Urothelium cell line (cell line): Measurements from ENCODE around the gene CHCT1.

ENCODE experiments used
- DNase-seq: peaks from one replicate; pipeline ENCODE4 v3.0.0; 2011; ENCODE audit warnings: low spot score, mixed read lengths
- FAIRE-seq: peaks from 2 replicates; lab custom pipeline; 2011; peaks lifted over from hg19 to GRCh38; lab: Jason Lieb, UNC

CHCT1 gene

GRCh38 chr17:60436676-60437075 lies 14.4 kb downstream of the CHCT1 start:
- no peak for DNase-seq
- no peak for FAIRE-seq

GRCh38 chr17:60439501-60439900 lies 17.2 kb downstream of the CHCT1 start:
- DNase-seq (no peak), FAIRE-seq (no peak)

GRCh38 chr17:60442271-60443173 lies 20.2 kb downstream of the CHCT1 start:
- FAIRE-seq (peak; percentile 40), DNase-seq (no peak)

- no peak for FAIRE-seq
These were observed 21.4 kb downstream of the CHCT1 start for GRCh38 chr17:60443713-60444112.

GRCh38 chr17:60445144-60445543 lies 22.9 kb downstream of the CHCT1 start:
- no peak for FAIRE-seq
- DNase-seq, result no peak

More at GRCh38 chr17:60443713-60444112, 21.4 kb downstream of the CHCT1 start:
- DNase-seq, result no peak

- DNase-seq (no peak), FAIRE-seq (peak; percentile 63)
These were observed 25.1 kb downstream of the CHCT1 start for GRCh38 chr17:60447375-60447774.

- FAIRE-seq (no peak), DNase-seq (no peak)
These were observed 28.8 kb downstream of the CHCT1 start for GRCh38 chr17:60451071-60451470.

GRCh38 chr17:60451965-60452364 lies 29.7 kb downstream of the CHCT1 start:
- FAIRE-seq, result no peak
- no peak for DNase-seq

GRCh38 chr17:60455378-60455777 lies 33.1 kb downstream of the CHCT1 start:
- FAIRE-seq (no peak), DNase-seq (no peak)

GRCh38 chr17:60457148-60457547 lies 34.9 kb downstream of the CHCT1 start:
- DNase-seq (no peak), FAIRE-seq (no peak)

GRCh38 chr17:60461584-60461983 lies 39.3 kb downstream of the CHCT1 start:
- FAIRE-seq (no peak), DNase-seq (no peak)

- FAIRE-seq (no peak), DNase-seq (no peak)
These were observed 41.0 kb downstream of the CHCT1 start for GRCh38 chr17:60463157-60463835.

GRCh38 chr17:60464343-60464742 lies 42.1 kb downstream of the CHCT1 start:
- DNase-seq, result no peak
- no peak for FAIRE-seq

GRCh38 chr17:60468371-60468770 lies 46.1 kb downstream of the CHCT1 start:
- DNase-seq (no peak), FAIRE-seq (no peak)

- DNase-seq, result no peak
- no peak for FAIRE-seq
These were observed 49.2 kb downstream of the CHCT1 start for GRCh38 chr17:60471451-60471850.

- DNase-seq, result no peak
- no peak for FAIRE-seq
These were observed 50.2 kb downstream of the CHCT1 start for GRCh38 chr17:60472449-60472848.

GRCh38 chr17:60473788-60474187 lies 51.5 kb downstream of the CHCT1 start:
- FAIRE-seq, result no peak
- DNase-seq, result no peak
